Fibroblast of pulmonary artery (primary cell): Measurements from ENCODE around the gene KRT74.
A peak's percentile ranks its signal among the peaks of the same experiment; 100 is the strongest.

ENCODE experiments used
- DNase-seq: peaks from one replicate; pipeline ENCODE4 v3.0.0-alpha.2; 2010; ENCODE audit warnings: low read depth
- H3K4me3 ChIP-seq: replicated peaks from 2 replicates; pipeline ENCODE4 v1.5.1; 2011; ENCODE audit warnings: low read depth, mild to moderate bottlenecking, control low read depth, low read length, moderate library complexity
- CTCF ChIP-seq: IDR thresholded peaks from 2 replicates; pipeline ENCODE4 v1.5.1; 2011; ENCODE audit warnings: mild to moderate bottlenecking, control low read depth, low read length, inconsistent platforms; ENCODE audit errors: missing control alignments

KRT74 gene

GRCh38 chr12:52582486-52582885, 8.8 kb upstream of the KRT74 start:
- no peak for DNase-seq
- TF ChIP-seq CTCF: no peak
- no peak overlapping the region for H3K4me3 ChIP-seq

- TF ChIP-seq CTCF: no peak
- H3K4me3 ChIP-seq: no peak overlapping the region
- peak; percentile 41 for DNase-seq
These were observed 7.8 kb upstream of the KRT74 start for GRCh38 chr12:52581481-52581880.

- no peak for DNase-seq
- TF ChIP-seq CTCF: no peak
- no peak overlapping the region for H3K4me3 ChIP-seq
These were observed 7.4 kb upstream of the KRT74 start for GRCh38 chr12:52581066-52581465.

- no peak overlapping the region for H3K4me3 ChIP-seq
- no peak for DNase-seq
- no peak for TF ChIP-seq CTCF
These were observed 6.9 kb upstream of the KRT74 start for GRCh38 chr12:52580496-52580895.

- no peak for DNase-seq
- H3K4me3 ChIP-seq: no peak overlapping the region
- no peak for TF ChIP-seq CTCF
These were observed 6.1 kb upstream of the KRT74 start for GRCh38 chr12:52579468-52580465.

GRCh38 chr12:52578469-52578868, 4.8 kb upstream of the KRT74 start:
- DNase-seq: no peak
- no peak for TF ChIP-seq CTCF
- no peak overlapping the region for H3K4me3 ChIP-seq
